Right atrium auricular region (tissue), 2 donors: ENCODE data around the gene SMIM26. TPM values are rescaled to one million over a fixed set of nuclear protein-coding genes. Genes with fewer than 3 reads are reported as not detected.

Experiments used
- DNase-seq: peaks from one replicate; pipeline ENCODE4 v3.0.0-alpha.2; 2019; ENCODE audit warnings: low spot score
- H3K27ac ChIP-seq, 2 donors: fragments of 200-600 bp; sonication (generic); 1 replicate in 1 of 2; 2 replicates in 1 of 2; pipeline ENCODE4 v1.5.1; 2016 to 2019
- H3K27me3 ChIP-seq, 2 donors: fragments of 200-600 bp; sonication (generic); one replicate each; pipeline versions ENCODE4 v1.5.1 to v1.6.0; 2017 to 2019
- H3K36me3 ChIP-seq: fragments of 200-600 bp; sonication (generic); one replicate; pipeline ENCODE4 v1.5.1; 2016
- H3K4me1 ChIP-seq, 2 donors: fragments of 200-600 bp; sonication (generic); one replicate each; pipeline versions ENCODE4 v1.5.1 to v1.6.0; 2017 to 2019
- H3K4me3 ChIP-seq, 2 donors: fragments of 200-600 bp; sonication (generic); 1 replicate in 1 of 2; 2 replicates in 1 of 2; pipeline ENCODE4 v1.5.1; 2017 to 2019; ENCODE audit warnings: mild to moderate bottlenecking in 1 of 2, moderate library complexity in 1 of 2
- H3K9me3 ChIP-seq, 2 donors: fragments of 200-600 bp; sonication (generic); one replicate each; pipeline ENCODE4 v1.5.1; 2019
- CTCF ChIP-seq, 2 donors: fragments of 200-600 bp; sonication (generic); IDR thresholded peaks; one replicate each; pipeline ENCODE4 v1.5.1; 2019; ENCODE audit warnings: antibody characterized with exemption in 2 of 2
- total RNA-seq, 2 donors: library from RNA; depleted of rRNA; stranded (reverse); fragments of >200 nt; gene quantifications; one replicate each; pipeline ENCODE4 v1.1.0, GENCODE V29; 2016

Gene SMIM26
- total RNA-seq, 2 donors from 2014 or later = 165 to 170 TPM

DNA sequence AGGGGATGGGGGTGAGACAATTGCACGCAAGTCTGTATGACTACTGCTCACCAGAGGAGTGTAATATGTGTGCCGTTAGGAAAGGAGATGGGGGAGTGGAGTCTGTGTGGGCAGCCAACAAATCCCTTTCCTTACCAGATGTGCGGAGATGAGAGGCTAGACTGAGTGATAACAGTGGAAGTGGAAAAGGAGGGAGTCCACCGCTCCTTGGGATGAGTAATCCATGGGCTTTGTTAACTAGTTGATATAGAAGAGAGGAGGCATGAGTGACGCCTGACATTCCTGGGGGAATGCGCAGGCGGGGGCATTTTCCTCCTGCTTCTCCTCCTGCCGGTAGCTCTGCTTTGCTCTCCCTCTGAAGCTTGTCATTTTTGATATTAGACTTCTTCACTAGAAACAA is 13.5 kb upstream of the SMIM26 start:
- Histone ChIP-seq H3K27ac (no peak overlapping the region), H3K27me3 (no peaks in the 10 kb centered on the region), H3K4me3 (no peak overlapping the region), H3K4me1 (no peaks in the 10 kb centered on the region), H3K9me3 (no peaks in the 10 kb centered on the region), H3K36me3 (peaks cover 73% of the 10 kb centered on the region)
- DNase-seq = no peak
- TF ChIP-seq CTCF (IDR thresholded peaks at IDR 0.05) = no peak

DNA sequence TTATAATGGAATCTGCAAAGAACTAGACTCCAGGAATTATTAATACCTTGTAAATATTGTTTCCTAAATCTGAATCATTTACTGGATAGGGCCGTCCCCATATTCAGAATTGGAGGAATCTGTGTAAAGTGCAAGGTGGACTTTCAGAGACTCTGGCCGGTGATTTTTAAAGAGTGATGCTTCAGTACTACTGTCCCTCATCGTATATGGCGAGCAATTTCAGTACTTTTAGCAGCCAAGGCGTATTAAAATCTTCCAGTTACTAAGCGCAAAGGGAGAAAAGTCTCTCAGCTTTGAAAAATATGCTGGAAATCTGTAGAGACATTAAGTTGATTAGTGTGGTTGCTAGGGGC is 483 bp downstream of the SMIM26 start:
- Histone ChIP-seq H3K4me1 (peaks cover 0 to 12% of the 10 kb centered on the region in 2 donors), H3K4me3 (peak overlapping the region; percentile 57 to 75), H3K27me3 (no peaks in the 10 kb centered on the region), H3K27ac (peak overlapping the region; percentile 80 to 86), H3K9me3 (no peaks in the 10 kb centered on the region), H3K36me3 (peaks cover 10% of the 10 kb centered on the region)
- no peak for DNase-seq
- no peak for TF ChIP-seq CTCF (IDR thresholded peaks at IDR 0.05)

- TF ChIP-seq CTCF (IDR thresholded peaks at IDR 0.05) = no peak
- Histone ChIP-seq H3K27ac (no peak overlapping the region), H3K4me1 (peaks cover 0 to 12% of the 10 kb centered on the region in 2 donors), H3K4me3 (no peak overlapping the region), H3K36me3 (peaks cover 10% of the 10 kb centered on the region), H3K27me3 (no peaks in the 10 kb centered on the region), H3K9me3 (no peaks in the 10 kb centered on the region)
- DNase-seq = no peak
These were observed 3.8 kb downstream of the SMIM26 start for GRCh38 chr20:18571009-18571408.

- Histone ChIP-seq H3K4me1 (peaks cover 0 to 9% of the 10 kb centered on the region in 2 donors), H3K36me3 (peaks cover 10% of the 10 kb centered on the region), H3K27ac (no peak overlapping the region), H3K27me3 (no peaks in the 10 kb centered on the region), H3K9me3 (no peaks in the 10 kb centered on the region), H3K4me3 (no peak overlapping the region)
- TF ChIP-seq CTCF (IDR thresholded peaks at IDR 0.05) = no peak
- DNase-seq = no peak
These were observed 4.3 kb downstream of the SMIM26 start for GRCh38 chr20:18571578-18571977.

- H3K4me3 ChIP-seq = no peak overlapping the region
- no peaks in the 10 kb centered on the region for H3K27me3 ChIP-seq
- H3K36me3 ChIP-seq = no peaks in the 10 kb centered on the region
- TF ChIP-seq CTCF (IDR thresholded peaks at IDR 0.05) = no peak
- DNase-seq = no peak
- no peak overlapping the region for H3K27ac ChIP-seq
- H3K4me1 ChIP-seq = no peaks in the 10 kb centered on the region
- no peaks in the 10 kb centered on the region for H3K9me3 ChIP-seq
These were observed 10.7 kb downstream of the SMIM26 start for GRCh38 chr20:18577942-18578341.

DNA sequence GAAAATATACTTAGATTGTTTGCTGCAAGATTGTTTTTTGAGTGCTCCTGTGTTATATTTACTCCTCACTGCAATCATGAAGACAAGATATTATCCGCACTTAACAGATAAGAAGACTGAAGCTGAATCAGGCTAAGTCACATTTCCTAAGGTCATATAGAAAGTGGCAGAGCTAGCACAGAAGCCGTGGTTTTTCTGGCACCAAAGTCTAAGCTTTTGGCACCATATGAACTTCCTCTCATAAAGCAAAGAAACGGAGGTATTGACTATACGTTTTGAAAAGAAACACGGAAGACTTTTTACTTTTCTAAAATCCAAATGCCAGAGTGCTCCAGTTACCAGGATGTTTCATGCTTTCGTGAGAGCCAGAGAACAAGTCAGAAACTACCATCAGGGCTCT is 11.3 kb downstream of the SMIM26 start:
- no peaks in the 10 kb centered on the region for H3K36me3 ChIP-seq
- H3K27me3 ChIP-seq = no peaks in the 10 kb centered on the region
- DNase-seq = no peak
- no peak overlapping the region for H3K4me3 ChIP-seq
- no peaks in the 10 kb centered on the region for H3K4me1 ChIP-seq
- TF ChIP-seq CTCF (IDR thresholded peaks at IDR 0.05) = no peak
- H3K9me3 ChIP-seq = no peaks in the 10 kb centered on the region
- no peak overlapping the region for H3K27ac ChIP-seq
